Stimulated activated naive CD4-positive, alpha-beta T cell treated with Interleukin-2 at 50 U/mL for 16 hours (primary cell): ENCODE results near the gene CCR7.
"Not testable (repeated sequence)": the region's sequence is repeated elsewhere in the genome, so short reads cannot be mapped to it uniquely, and the experiment has no call there.

ENCODE experiments used
- DNase-seq: peaks from one replicate; lab custom pipeline; 2025; lab: John Stamatoyannopoulos, UW

Gene CCR7

GRCh38 chr17:40597556-40598300, 32.5 kb upstream of the CCR7 start:
- no peak for DNase-seq

- no peak for DNase-seq
Observed at GRCh38 chr17:40597156-40597555, 31.9 kb upstream of the CCR7 start.

DNA sequence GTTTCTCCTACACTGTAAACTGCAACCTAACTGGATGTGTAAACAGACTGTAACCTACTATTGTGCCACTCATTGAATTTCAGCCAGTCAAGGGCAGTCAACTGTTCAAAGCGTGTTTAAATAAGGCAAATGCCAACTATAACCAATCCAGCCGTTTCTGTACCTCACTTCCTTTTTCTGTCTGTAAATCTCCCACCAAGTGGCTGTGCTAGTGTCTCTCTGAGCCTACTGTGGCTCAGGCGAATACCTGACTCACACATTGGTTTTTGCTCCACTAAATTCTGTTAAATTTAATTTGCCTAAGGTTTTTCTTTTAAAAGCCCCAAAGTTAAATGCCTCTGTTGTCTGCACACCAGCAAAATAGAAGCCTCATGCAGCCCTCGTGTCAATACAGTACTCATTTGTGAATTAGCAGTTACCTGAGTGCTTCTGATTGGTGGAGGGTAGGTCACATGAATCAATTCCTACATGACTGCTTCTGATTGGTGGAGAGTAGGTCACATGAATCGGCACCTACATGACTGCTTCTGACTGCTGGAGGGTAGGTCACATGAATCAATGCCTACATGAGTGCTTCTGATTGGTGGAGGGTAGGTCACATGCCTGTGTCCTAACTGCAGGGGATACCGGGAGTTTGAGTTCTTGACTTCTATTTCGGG, 31.1 kb upstream of the CCR7 start:
- DNase-seq = no peak

DNA sequence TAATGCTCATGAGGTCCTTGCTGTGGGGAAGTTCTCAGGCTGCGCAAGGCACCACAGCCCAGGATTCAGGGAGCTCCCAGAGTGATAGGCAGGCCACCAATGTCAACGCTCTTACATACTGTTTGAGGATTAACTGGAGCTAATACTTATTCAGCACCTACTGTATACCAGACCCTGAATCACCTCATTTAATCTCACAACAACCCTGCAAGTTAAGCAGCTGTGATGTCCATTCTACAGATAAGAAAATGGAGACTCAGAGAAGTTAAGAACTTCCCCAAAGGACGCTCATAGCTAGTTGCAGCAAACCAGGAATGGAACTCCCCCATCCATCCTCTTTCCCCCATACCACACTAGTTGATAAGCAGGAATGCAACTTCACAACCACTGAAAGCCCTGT, 25.5 kb upstream of the CCR7 start:
- DNase-seq = no peak

GRCh38 chr17:40588552-40588951, 23.3 kb upstream of the CCR7 start:
- DNase-seq = no peak

DNA sequence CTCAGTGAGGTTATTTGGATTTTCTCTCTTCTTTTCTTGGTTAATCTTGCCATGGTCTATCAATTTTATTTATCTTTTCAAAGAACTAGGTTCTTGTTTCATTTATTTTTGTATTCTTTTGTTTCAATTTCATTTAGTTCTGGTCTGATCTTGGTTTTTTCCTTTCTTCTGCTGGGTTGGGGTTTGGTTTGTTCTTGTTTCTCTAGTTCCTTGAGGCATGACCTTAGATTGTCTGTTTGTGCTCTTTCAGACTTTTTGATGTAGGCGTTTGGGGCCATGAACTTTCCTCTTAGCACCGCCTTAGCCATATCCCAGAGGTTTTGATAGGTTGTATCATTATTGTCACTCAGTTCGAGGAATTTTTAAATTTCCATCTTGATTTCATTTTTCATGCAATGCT, 21.0 kb upstream of the CCR7 start:
- DNase-seq = not testable (repeated sequence)

DNA sequence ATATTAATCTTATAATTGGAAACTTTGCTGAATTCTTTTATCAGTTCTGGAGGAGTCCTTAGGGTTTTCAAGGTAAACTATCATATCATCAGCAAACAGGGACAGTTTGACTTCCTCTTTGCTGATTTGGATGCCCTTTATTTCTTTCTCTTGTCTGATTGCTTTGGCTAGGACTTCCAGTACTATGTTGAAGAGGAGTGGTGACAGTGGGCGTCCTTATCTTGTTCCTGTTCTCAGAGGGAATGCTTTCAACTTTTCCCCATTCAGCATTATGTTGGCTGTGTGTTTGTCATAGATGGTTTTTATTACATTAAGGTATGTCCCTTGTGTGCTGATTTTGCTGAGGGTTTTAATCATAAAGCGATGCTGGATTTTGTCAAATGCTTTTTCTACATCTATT, 19.7 kb upstream of the CCR7 start:
- DNase-seq = not testable (repeated sequence)

- no peak for DNase-seq
Observed at GRCh38 chr17:40582328-40582901, 17.1 kb upstream of the CCR7 start.

DNA sequence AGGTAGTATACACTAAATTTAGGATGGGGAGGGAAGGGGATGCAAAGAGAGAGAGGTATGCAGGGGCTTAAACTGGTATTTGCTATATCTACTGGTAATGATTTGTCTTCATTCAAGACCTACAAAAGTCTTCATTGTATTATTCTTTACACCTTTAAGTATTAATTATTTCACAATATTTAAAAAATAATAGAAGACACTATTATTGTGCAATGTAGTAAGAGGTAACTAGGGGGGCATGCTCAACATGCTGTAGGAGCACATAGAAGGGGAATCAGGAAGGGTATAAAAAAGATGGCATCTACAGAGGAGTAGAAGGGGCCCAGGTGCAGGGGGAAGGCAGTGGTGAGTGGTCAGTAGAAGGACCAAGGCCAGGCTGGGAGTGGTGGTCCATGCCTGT, 14.9 kb upstream of the CCR7 start:
- DNase-seq = no peak

DNA sequence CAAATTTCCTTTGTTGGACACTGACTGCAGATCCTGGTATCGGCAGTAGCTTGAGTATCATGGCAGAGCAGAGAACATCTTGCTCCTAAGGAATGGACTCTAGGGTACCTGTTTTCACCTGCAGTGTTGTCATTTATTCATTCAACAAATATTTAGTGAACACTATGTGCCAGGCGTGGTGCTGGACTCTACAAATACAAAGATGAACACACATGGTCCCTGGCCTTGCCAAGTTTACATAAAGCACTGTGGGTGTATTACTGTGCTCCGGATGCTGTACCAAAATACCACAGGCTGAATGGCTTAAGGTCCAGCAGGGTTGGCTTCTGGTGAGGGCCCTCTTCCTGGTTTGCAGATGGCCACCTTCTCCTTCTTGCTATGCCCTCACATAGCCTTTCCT, 14.2 kb upstream of the CCR7 start:
- no peak for DNase-seq

DNA sequence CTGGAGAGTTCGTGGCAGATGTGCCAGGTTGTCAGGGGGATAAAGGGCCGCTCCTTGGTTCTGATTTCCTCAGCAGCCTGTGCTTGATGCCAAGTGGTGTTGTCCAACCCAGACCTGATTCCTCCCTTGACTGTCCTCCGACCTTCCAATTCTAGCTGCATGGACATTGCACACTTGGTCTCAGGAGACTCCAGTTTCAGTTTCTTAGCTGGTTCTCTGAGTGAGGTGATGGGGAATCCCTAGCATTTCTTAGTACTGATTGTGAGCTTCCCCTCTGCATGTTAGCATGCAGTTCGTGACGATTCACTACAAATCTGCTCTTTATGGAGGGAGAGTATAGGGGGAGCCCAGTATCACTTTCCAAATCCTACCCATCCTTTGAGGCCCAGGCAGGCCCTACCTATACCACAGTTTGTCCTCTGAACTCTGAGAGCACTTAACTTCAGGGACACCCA, 12.4 kb upstream of the CCR7 start:
- DNase-seq = no peak

DNA sequence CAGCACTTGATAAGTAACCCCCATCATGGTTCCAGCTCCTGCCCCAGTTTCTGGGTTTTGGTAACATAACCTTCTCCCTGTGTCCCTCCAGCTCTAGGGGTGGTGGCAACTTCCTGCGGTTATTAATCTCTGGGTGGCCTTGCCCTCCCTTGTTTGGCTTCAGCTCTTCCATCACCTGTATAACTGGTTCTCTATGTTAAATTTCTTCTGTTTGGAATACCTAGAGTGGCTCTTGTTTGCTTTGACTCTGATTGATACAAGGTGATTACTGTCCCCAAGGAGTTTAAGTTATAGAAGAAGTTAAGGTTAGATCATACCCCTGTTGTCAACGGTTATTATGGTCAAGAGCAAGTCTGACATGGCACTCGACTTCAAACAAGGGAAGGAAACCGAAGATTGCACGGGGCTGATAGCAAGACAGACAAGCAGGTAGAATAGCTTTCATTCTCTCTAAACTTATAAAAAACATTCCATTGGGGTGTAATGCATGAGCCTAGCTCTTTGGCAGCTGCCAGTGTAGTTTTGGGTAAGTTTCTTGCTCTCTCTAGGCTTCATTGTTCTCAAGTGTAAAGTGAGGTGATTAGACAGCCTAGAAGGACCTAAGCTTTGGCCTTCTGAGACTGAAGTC, 11.0 kb upstream of the CCR7 start:
- no peak for DNase-seq

DNA sequence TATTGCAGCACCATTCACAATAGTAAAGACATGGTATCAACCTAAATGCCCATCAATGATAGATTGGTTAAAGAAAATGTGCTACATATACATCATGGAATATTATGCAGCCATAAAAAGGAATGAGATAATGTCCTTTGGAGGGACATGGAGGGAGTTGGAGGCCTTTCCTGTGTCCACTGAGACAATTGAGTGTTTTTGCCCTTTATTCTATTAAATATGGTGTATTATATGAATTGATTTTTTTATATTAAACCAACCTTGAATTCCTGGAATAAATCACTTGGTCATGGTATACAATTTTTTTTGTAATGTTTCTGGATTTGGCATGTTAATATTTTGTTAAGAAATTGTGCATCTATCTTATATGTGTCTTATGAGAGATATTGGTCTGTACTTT, 9.0 kb upstream of the CCR7 start:
- DNase-seq = no peak

DNA sequence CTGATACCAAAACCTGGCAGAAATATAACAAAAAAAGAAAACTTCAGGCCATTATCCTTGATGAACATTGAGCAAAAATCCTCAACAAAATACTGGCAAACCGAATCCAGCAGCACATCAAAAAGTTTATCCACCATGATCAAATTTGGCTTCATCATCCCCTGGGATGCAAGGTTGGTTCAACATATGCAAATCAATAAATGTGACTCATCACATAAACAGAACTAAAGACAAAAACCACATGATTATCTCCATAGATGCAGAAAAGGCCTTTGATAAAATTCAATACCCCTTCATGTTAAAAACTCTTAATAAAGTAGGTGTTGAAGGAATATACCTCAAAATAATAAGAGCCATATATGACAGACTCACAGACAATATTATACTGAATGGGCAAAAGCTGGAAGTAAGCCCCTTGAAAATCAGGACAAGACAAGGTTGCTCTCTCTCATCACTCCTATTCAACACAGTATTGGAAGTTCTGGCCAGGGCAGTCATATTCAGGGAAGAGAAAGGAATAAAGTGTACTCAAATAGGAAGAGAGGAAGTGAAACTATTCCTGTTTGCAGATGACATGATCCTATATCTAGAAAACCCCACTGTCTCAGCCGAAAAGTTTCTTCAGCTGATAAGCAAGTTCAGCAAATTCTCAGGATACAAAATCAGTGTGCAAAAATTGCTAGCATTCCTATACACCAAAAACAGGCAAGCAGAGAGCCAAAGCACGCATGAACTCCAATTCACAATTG, 7.1 kb upstream of the CCR7 start:
- not testable (repeated sequence) for DNase-seq

- DNase-seq = no peak
Observed at GRCh38 chr17:40568074-40568836, 3.0 kb upstream of the CCR7 start.

- DNase-seq = no peak
Observed at GRCh38 chr17:40567377-40567776, 2.1 kb upstream of the CCR7 start.

DNA sequence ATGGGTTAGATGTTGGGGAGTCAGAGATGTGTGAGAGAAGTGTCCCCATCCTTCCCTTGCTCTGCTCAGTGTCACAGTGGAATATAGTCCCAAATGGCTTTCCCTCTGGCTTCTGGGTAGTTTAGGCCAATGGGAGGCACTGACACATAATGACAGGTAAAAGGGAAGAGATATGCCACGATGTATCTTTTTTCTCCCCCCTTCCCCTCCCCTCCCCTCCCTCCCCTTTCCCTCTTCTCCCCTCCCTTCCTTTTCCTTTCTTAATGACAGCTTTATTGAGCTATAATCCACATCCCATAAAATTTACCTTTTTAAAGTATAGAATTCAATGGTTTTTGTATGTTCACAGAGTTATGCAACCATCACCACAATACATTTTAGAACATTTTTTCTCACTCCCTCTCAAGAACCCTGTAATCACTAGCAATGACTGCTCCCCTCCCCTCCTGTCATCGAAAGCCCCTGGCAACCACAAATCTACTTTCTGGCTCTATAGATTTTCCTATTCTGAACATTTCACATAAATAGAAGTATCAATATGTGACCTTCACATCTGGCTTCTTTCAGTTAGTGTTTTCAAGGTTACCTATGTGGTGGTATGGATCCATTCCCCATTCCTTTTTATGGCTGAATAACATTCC, 617 bp upstream of the CCR7 start:
- peak; percentile 10 for DNase-seq

GRCh38 chr17:40564195-40564882, 933 bp downstream of the CCR7 start:
- peak; percentile 47 for DNase-seq

GRCh38 chr17:40563220-40564052, 1.8 kb downstream of the CCR7 start:
- DNase-seq = peak; percentile 80
